Measurements from ENCODE around the gene ITGA6. TPM values are rescaled to one million over a fixed set of nuclear protein-coding genes. Genes with fewer than 3 reads are reported as not detected.

Gene ITGA6
- polyA plus RNA-seq (2013, experiment 1 of 2): 18.3 TPM
- 18.0 TPM for polyA plus RNA-seq (2013, experiment 2 of 2)

DNA sequence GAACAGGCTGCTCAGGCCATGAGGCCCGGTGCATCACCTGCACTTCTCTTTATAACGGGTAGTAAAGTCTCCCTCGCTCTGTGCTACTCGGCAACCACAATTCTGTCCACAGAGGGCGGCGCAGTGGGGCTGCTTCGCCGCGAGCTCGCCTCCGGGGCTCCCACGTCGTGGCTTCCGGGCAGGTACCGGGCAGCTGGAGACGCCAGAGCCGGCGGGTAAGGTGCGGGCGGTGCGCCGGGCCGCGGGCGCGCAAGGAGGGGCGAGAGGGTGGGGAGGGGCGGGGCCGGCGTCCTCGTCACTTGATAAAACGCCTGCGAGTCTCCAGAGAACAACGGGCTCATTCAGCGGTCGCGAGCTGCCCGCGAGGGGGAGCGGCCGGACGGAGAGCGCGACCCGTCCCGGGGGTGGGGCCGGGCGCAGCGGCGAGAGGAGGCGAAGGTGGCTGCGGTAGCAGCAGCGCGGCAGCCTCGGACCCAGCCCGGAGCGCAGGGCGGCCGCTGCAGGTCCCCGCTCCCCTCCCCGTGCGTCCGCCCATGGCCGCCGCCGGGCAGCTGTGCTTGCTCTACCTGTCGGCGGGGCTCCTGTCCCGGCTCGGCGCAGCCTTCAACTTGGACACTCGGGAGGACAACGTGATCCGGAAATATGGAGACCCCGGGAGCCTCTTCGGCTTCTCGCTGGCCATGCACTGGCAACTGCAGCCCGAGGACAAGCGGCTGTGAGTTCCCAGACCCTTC, at the start of gene ITGA6:
Gene ITGA6 (plus strand): TSS at position 331 of the 734 bp plus-strand sequence.
- Histone ChIP-seq H3K4me3 (ENCODE audit: low read length in 2 of 2) (peak within 1 kb of the TSS; percentile 76 to 89), H3K4me2 (ENCODE audit: insufficient read depth, low read length, poor library complexity, severe bottlenecking) (peak within 1 kb of the TSS; percentile 81), H3K79me1 (ENCODE audit: low read depth, low read length) (no peaks in the 10 kb centered on the region), H3K23ac (ENCODE audit: low read depth, low read length, poor library complexity) (peak within 1 kb of the TSS; percentile 76), H3K18ac (ENCODE audit: low read length) (peak within 1 kb of the TSS; percentile 97), H2AK5ac (ENCODE audit: low read depth, low read length) (peak within 1 kb of the TSS; percentile 53), H3K4ac (ENCODE audit: low read length) (no peak within 1 kb of the TSS), H3K27ac (replicated peaks; ENCODE audit: low read length) (peak within 1 kb of the TSS; percentile 49), H3K4me1 (ENCODE audit: control insufficient read depth in 2 of 2, insufficient read depth in 1 of 2, low read depth in 1 of 2, low read length in 2 of 2) (peaks cover 6 to 10% of the 10 kb centered on the region in 2 donors), H3K9ac (ENCODE audit: low read depth, low read length, poor library complexity) (peak within 1 kb of the TSS; percentile 84), H2BK15ac (ENCODE audit: low read length) (peak within 1 kb of the TSS; percentile 88), H3K27me3 (ENCODE audit: control insufficient read depth in 3 of 3, insufficient read depth in 3 of 3, low read depth in 1 of 3, low read length in 3 of 3) (peaks cover 0 to 23% (median 4%) of the 10 kb centered on the region in 3 experiments), H3K9me3 (replicated peaks in 1 of 2; ENCODE audit: control insufficient read depth in 2 of 2, insufficient read depth in 1 of 2, low read depth in 1 of 2, low read length in 2 of 2) (no peaks in the 10 kb centered on the region), H2AFZ (ENCODE audit: low read length) (peak within 1 kb of the TSS; percentile 96), H2BK12ac (ENCODE audit: low read length) (no peak within 1 kb of the TSS), H3K36me3 (replicated peaks in 1 of 2; ENCODE audit: control insufficient read depth in 2 of 2, insufficient read depth in 2 of 2, low read length in 2 of 2) (no peaks in the 10 kb centered on the region), H2BK120ac (ENCODE audit: low read depth, low read length) (peak within 1 kb of the TSS; percentile 88), H4K8ac (ENCODE audit: low read depth, low read length) (peak within 1 kb of the TSS; percentile 68), H2BK5ac (ENCODE audit: low read length) (no peak within 1 kb of the TSS), H4K91ac (ENCODE audit: low read depth, low read length, poor library complexity) (no peak within 1 kb of the TSS), H3K14ac (ENCODE audit: low read length) (peak within 1 kb of the TSS; percentile 31)
- peak; percentile 80 for DNase-seq (ENCODE audit: low spot score)
- no CpG with 5 or more reads among the region's 79 CpGs for WGBS, 2 donors (ENCODE audit: extremely low coverage in 2 of 2, insufficient read length in 2 of 2, insufficient replicate concordance in 1 of 2)

DNA sequence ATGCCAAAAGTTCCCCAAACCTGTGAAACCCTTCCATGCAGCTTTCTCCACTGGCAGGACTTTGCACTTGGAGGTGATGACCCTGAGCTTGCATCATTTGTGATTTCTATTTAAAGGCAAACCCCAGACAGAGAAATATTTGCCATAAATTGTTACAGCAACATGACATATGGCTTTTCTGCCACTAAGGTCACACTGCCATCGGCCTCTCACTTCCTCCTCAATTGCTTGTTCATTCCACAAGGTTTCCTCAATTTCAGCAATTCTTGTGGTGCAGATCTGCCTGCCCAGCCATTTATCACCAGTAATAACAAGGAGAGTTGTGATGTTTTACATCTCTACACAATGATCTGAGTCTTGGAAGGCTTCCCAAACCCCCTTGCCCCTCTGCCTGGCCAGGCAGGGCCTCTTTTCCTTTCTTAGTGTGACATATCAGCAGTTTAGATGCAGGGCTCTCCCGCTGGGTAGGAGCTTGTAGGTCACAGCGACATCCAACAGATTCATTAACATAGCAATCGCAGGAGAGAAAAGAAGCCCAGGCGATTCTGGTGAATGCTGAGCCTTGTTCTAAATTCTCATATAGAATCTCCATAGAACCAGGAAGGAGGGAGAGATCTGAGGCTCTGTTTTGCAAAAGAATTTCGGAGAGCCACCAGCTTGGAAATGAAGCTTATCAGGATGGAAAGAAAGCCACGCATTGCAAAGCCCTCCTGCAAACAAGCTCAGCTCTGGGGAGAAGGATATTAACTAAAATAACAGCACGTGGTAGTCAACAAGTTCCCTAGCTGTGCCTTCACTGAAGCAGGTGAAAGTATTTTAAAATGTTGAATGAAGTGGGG, 46.7 kb upstream of the ITGA6 start:
- Histone ChIP-seq H3K9ac (ENCODE audit: low read depth, low read length, poor library complexity) (no peak overlapping the region), H3K4me2 (ENCODE audit: insufficient read depth, low read length, poor library complexity, severe bottlenecking) (peak overlapping the region; percentile 51), H3K4me1 (ENCODE audit: control insufficient read depth in 2 of 2, insufficient read depth in 1 of 2, low read depth in 1 of 2, low read length in 2 of 2) (peaks cover 12 to 17% of the 10 kb centered on the region in 2 donors), H3K23ac (ENCODE audit: low read depth, low read length, poor library complexity) (no peak overlapping the region), H3K4ac (ENCODE audit: low read length) (no peak overlapping the region), H2AK5ac (ENCODE audit: low read depth, low read length) (no peak overlapping the region), H3K27ac (replicated peaks; ENCODE audit: low read length) (peak overlapping the region; percentile 90), H4K91ac (ENCODE audit: low read depth, low read length, poor library complexity) (no peak overlapping the region), H3K36me3 (replicated peaks in 1 of 2; ENCODE audit: control insufficient read depth in 2 of 2, insufficient read depth in 2 of 2, low read length in 2 of 2) (no peaks in the 10 kb centered on the region), H3K18ac (ENCODE audit: low read length) (no peak overlapping the region), H3K4me3 (ENCODE audit: low read length in 2 of 2) (no peak overlapping the region), H4K8ac (ENCODE audit: low read depth, low read length) (no peak overlapping the region), H2BK12ac (ENCODE audit: low read length) (no peak overlapping the region), H2AFZ (ENCODE audit: low read length) (peak overlapping the region; percentile 6), H3K79me1 (ENCODE audit: low read depth, low read length) (no peaks in the 10 kb centered on the region), H2BK5ac (ENCODE audit: low read length) (no peak overlapping the region), H3K27me3 (ENCODE audit: control insufficient read depth in 3 of 3, insufficient read depth in 3 of 3, low read depth in 1 of 3, low read length in 3 of 3) (peaks cover 0 to 21% (median 0%) of the 10 kb centered on the region in 3 experiments), H2BK120ac (ENCODE audit: low read depth, low read length) (no peak overlapping the region), H3K14ac (ENCODE audit: low read length) (no peak overlapping the region), H3K9me3 (replicated peaks in 1 of 2; ENCODE audit: control insufficient read depth in 2 of 2, insufficient read depth in 1 of 2, low read depth in 1 of 2, low read length in 2 of 2) (peaks cover 6 to 8% of the 10 kb centered on the region in 2 donors), H2BK15ac (ENCODE audit: low read length) (no peak overlapping the region)
- no CpG with 5 or more reads among the region's 8 CpGs for WGBS, 2 donors (ENCODE audit: extremely low coverage in 2 of 2, insufficient read length in 2 of 2, insufficient replicate concordance in 1 of 2)
- peak; percentile 21 for DNase-seq (ENCODE audit: low spot score)

DNA sequence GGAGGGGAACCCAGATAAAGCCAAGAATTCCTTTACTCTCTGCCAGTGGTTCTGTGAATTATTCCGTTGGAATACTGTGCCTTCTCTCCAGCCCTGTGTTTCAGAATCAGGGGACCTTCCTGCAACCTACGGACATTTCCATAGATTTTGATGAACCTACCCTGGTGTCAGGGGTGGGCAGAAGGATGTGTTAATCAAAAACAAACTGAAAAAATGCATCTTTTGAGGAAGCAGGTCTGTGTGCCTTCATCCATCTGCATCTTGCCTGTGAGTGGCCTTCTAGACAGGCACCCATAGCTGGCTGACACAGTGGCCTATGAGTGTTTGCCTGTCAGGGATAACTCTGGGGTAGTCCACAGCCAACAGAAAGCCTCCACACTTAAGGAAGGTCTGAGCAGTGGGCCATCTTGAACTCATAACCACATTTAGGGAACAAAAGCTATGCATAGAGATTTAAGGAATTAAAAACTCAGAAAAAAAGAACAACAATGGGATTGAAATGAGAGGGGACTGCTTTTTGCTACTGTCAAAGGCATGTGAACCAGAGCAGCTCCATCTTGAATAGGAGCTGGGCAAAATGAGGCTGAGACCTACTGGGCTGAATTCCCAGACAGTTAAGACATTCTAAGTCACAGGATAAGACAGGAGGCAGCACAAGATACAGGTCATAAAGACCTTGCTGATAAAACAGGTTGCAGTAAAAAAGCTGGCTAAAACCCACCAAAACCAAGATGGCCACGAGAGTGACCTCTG, 45.9 kb upstream of the ITGA6 start:
- no peak overlapping the region for H3K4me3 ChIP-seq (ENCODE audit: low read length in 2 of 2)
- H3K27ac ChIP-seq (replicated peaks; ENCODE audit: low read length): peak overlapping the region; percentile 90
- no peak overlapping the region for H4K91ac ChIP-seq (ENCODE audit: low read depth, low read length, poor library complexity)
- peak overlapping the region; percentile 81 for H3K18ac ChIP-seq (ENCODE audit: low read length)
- no peak overlapping the region for H2BK12ac ChIP-seq (ENCODE audit: low read length)
- peaks cover 12 to 17% of the 10 kb centered on the region in 2 donors for H3K4me1 ChIP-seq (ENCODE audit: control insufficient read depth in 2 of 2, insufficient read depth in 1 of 2, low read depth in 1 of 2, low read length in 2 of 2)
- H3K14ac ChIP-seq (ENCODE audit: low read length): no peak overlapping the region
- no peak for DNase-seq (ENCODE audit: low spot score)
- H3K23ac ChIP-seq (ENCODE audit: low read depth, low read length, poor library complexity): no peak overlapping the region
- no peak overlapping the region for H2BK120ac ChIP-seq (ENCODE audit: low read depth, low read length)
- WGBS, 2 donors (ENCODE audit: extremely low coverage in 2 of 2, insufficient read length in 2 of 2, insufficient replicate concordance in 1 of 2): no CpG with 5 or more reads among the region's 3 CpGs
- H2AFZ ChIP-seq (ENCODE audit: low read length): peak overlapping the region; percentile 6
- no peak overlapping the region for H3K9ac ChIP-seq (ENCODE audit: low read depth, low read length, poor library complexity)
- H4K8ac ChIP-seq (ENCODE audit: low read depth, low read length): no peak overlapping the region
- H2AK5ac ChIP-seq (ENCODE audit: low read depth, low read length): no peak overlapping the region
- no peak overlapping the region for H3K4ac ChIP-seq (ENCODE audit: low read length)
- peaks cover 6 to 8% of the 10 kb centered on the region in 2 donors for H3K9me3 ChIP-seq (replicated peaks in 1 of 2; ENCODE audit: control insufficient read depth in 2 of 2, insufficient read depth in 1 of 2, low read depth in 1 of 2, low read length in 2 of 2)
- H3K79me1 ChIP-seq (ENCODE audit: low read depth, low read length): no peaks in the 10 kb centered on the region
- H3K27me3 ChIP-seq (ENCODE audit: control insufficient read depth in 3 of 3, insufficient read depth in 3 of 3, low read depth in 1 of 3, low read length in 3 of 3): peaks cover 0 to 17% (median 0%) of the 10 kb centered on the region in 3 experiments
- no peaks in the 10 kb centered on the region for H3K36me3 ChIP-seq (replicated peaks in 1 of 2; ENCODE audit: control insufficient read depth in 2 of 2, insufficient read depth in 2 of 2, low read length in 2 of 2)
- no peak overlapping the region for H3K4me2 ChIP-seq (ENCODE audit: insufficient read depth, low read length, poor library complexity, severe bottlenecking)
- no peak overlapping the region for H2BK5ac ChIP-seq (ENCODE audit: low read length)
- H2BK15ac ChIP-seq (ENCODE audit: low read length): no peak overlapping the region

All from neuronal stem cell (in vitro differentiated cells).